ENCODE data around the gene GLS2.

Gene GLS2

GRCh38 chr12:56437430-56438176 is 50.4 kb downstream of the GLS2 start:
- H3K27me3 ChIP-seq (ENCODE audit: insufficient read depth, poor library complexity, severe bottlenecking) = no peaks in the 10 kb centered on the region
- H3K4me3 ChIP-seq (replicated peaks; ENCODE audit: insufficient read depth, low read length) = no peak overlapping the region
- H3K27ac ChIP-seq (replicated peaks) = no peak overlapping the region
- DNase-seq (ENCODE audit: low read depth in 1 of 2, low spot score in 1 of 2) = no peak
- TF ChIP-seq SPI1 (IDR thresholded peaks at IDR 0.05; ENCODE audit: borderline replicate concordance, low read depth) (no peak), POLR2AphosphoS5 (IDR thresholded peaks at IDR 0.05; ENCODE audit: low read depth) (no peak), GABPA (IDR thresholded peaks at IDR 0.05; ENCODE audit: low read depth) (no peak), REST (IDR thresholded peaks at IDR 0.05; ENCODE audit: insufficient replicate concordance, low read depth) (no peak), CTCF (IDR thresholded peaks at IDR 0.05; ENCODE audit: insufficient read depth, low read length) (no peak)

- TF ChIP-seq GABPA (IDR thresholded peaks at IDR 0.05; ENCODE audit: low read depth) = no peak
- no peak for TF ChIP-seq CTCF (IDR thresholded peaks at IDR 0.05; ENCODE audit: insufficient read depth, low read length)
- no peak for TF ChIP-seq SPI1 (IDR thresholded peaks at IDR 0.05; ENCODE audit: borderline replicate concordance, low read depth)
- TF ChIP-seq REST (IDR thresholded peaks at IDR 0.05; ENCODE audit: insufficient replicate concordance, low read depth) = no peak
- no peak for TF ChIP-seq POLR2AphosphoS5 (IDR thresholded peaks at IDR 0.05; ENCODE audit: low read depth)
- Histone ChIP-seq H3K27ac (replicated peaks) (no peak overlapping the region), H3K27me3 (ENCODE audit: insufficient read depth, poor library complexity, severe bottlenecking) (no peaks in the 10 kb centered on the region), H3K4me3 (replicated peaks; ENCODE audit: insufficient read depth, low read length) (no peak overlapping the region)
- DNase-seq (ENCODE audit: low read depth in 1 of 2, low spot score in 1 of 2) = no peak
Measured at GRCh38 chr12:56434828-56435227, 53.1 kb downstream of the GLS2 start.

GRCh38 chr12:56431850-56432249 is 56.1 kb downstream of the GLS2 start:
- H3K27ac ChIP-seq (replicated peaks) = no peak overlapping the region
- DNase-seq (ENCODE audit: low read depth in 1 of 2, low spot score in 1 of 2) = no peak
- H3K27me3 ChIP-seq (ENCODE audit: insufficient read depth, poor library complexity, severe bottlenecking) = no peaks in the 10 kb centered on the region
- H3K4me3 ChIP-seq (replicated peaks; ENCODE audit: insufficient read depth, low read length) = no peak overlapping the region
- TF ChIP-seq SPI1 (IDR thresholded peaks at IDR 0.05; ENCODE audit: borderline replicate concordance, low read depth) (no peak), REST (IDR thresholded peaks at IDR 0.05; ENCODE audit: insufficient replicate concordance, low read depth) (no peak), CTCF (IDR thresholded peaks at IDR 0.05; ENCODE audit: insufficient read depth, low read length) (no peak), GABPA (IDR thresholded peaks at IDR 0.05; ENCODE audit: low read depth) (no peak), POLR2AphosphoS5 (IDR thresholded peaks at IDR 0.05; ENCODE audit: low read depth) (no peak)

Data from HL-60 (cell line).